ENCODE data around the gene CYB5D1. TPM values are rescaled to one million over a fixed set of nuclear protein-coding genes. Genes with fewer than 3 reads are reported as not detected.
A peak's percentile ranks its signal among the peaks of the same experiment; 100 is the strongest.

CYB5D1 gene
- total and polyA plus RNA-seq, 3 donors from 2014 or later, result 9.9 to 12.8 (median 10.1) TPM

- peaks cover 26% of the 10 kb centered on the region for H3K4me1 ChIP-seq
- DNase-seq, result no peak
- TF ChIP-seq CTCF (IDR thresholded peaks at IDR 0.05) (no peak), POLR2A (IDR thresholded peaks at IDR 0.05) (no peak)
- H3K9me3 ChIP-seq, result no peaks in the 10 kb centered on the region
- intact Hi-C loops (cut with DNase I; ENCODE audit: low total_unique reads), result no loop called here
- H3K27me3 ChIP-seq, result no peaks in the 10 kb centered on the region
- no peaks in the 10 kb centered on the region for H3K36me3 ChIP-seq (ENCODE audit: low read depth, missing control alignments)
- peak overlapping the region; percentile 84 to 98 for H3K27ac ChIP-seq
- H3K4me3 ChIP-seq, result peak overlapping the region in 1 of 2 donors; percentile 66
- 26 to 30% methylated on average over 11 to 15 of the region's 15 CpGs for WGBS, 2 donors
These were observed 2.2 kb upstream of the CYB5D1 start for GRCh38 chr17:7855660-7856010.

- no peaks in the 10 kb centered on the region for H3K9me3 ChIP-seq
- no peaks in the 10 kb centered on the region for H3K36me3 ChIP-seq (ENCODE audit: low read depth, missing control alignments)
- peak overlapping the region; percentile 66 to 68 for H3K4me3 ChIP-seq
- 0 to 7% methylated on average over 5 to 29 of the region's 29 CpGs for WGBS, 2 donors
- no peak for TF ChIP-seq CTCF (IDR thresholded peaks at IDR 0.05)
- no peak for TF ChIP-seq POLR2A (IDR thresholded peaks at IDR 0.05)
- H3K27ac ChIP-seq, result peak overlapping the region; percentile 84 to 98
- peaks cover 26% of the 10 kb centered on the region for H3K4me1 ChIP-seq
- no peaks in the 10 kb centered on the region for H3K27me3 ChIP-seq
- DNase-seq, result peak; percentile 50
- intact Hi-C loops (cut with DNase I; ENCODE audit: low total_unique reads), result no loop called here
These were observed 1.6 kb upstream of the CYB5D1 start for GRCh38 chr17:7856011-7856810.

- 0% methylated on average over 24 to 62 of the region's 64 CpGs for WGBS, 2 donors
These were observed 741 bp upstream of the CYB5D1 start, which contains the start of gene NAA38 for GRCh38 chr17:7856811-7857712. NAA38 (minus strand) TSS chr17:7857559; CDS start chr17:7857463, 96 bp downstream.

GRCh38 chr17:7858522-7858810 is 663 bp downstream of the CYB5D1 start:
- peak overlapping the region; percentile 66 to 68 for H3K4me3 ChIP-seq
- H3K27ac ChIP-seq, result peak overlapping the region; percentile 84 to 98
- TF ChIP-seq CTCF (IDR thresholded peaks at IDR 0.05), result peak; percentile 34 to 60 (median 59)
- no peak for TF ChIP-seq POLR2A (IDR thresholded peaks at IDR 0.05)
- DNase-seq, result peak; percentile 57
- intact Hi-C loops (cut with DNase I; ENCODE audit: low total_unique reads), result no loop called here
- WGBS, 2 donors, result 28 to 35% methylated on average over 4 to 20 of the region's 20 CpGs
- H3K36me3 ChIP-seq (ENCODE audit: low read depth, missing control alignments), result no peaks in the 10 kb centered on the region
- no peaks in the 10 kb centered on the region for H3K27me3 ChIP-seq
- H3K4me1 ChIP-seq, result peaks cover 21% of the 10 kb centered on the region
- H3K9me3 ChIP-seq, result no peaks in the 10 kb centered on the region

More at GRCh38 chr17:7856811-7857712, 741 bp upstream of the CYB5D1 start, which contains the start of gene NAA38:
- Histone ChIP-seq H3K4me1 (peaks cover 22% of the 10 kb centered on the region), H3K27ac (peak within 1 kb of the TSS; percentile 84 to 98), H3K36me3 (ENCODE audit: low read depth, missing control alignments) (no peaks in the 10 kb centered on the region), H3K27me3 (no peaks in the 10 kb centered on the region), H3K9me3 (no peaks in the 10 kb centered on the region), H3K4me3 (peak within 1 kb of the TSS; percentile 66 to 68)
- intact Hi-C loops (cut with DNase I; ENCODE audit: low total_unique reads), result no loop called here
- DNase-seq, result peak; percentile 99
- TF ChIP-seq CTCF (IDR thresholded peaks at IDR 0.05) (peak; percentile 26 to 53 (median 27)), POLR2A (IDR thresholded peaks at IDR 0.05) (no peak)
